Measurements from ENCODE around the gene RBM43. TPM values are rescaled to one million over a fixed set of nuclear protein-coding genes. Genes with fewer than 3 reads are reported as not detected.

Gene RBM43
- total RNA-seq, 2 donors from 2014 or later, result 1.1 to 2.4 TPM

DNA sequence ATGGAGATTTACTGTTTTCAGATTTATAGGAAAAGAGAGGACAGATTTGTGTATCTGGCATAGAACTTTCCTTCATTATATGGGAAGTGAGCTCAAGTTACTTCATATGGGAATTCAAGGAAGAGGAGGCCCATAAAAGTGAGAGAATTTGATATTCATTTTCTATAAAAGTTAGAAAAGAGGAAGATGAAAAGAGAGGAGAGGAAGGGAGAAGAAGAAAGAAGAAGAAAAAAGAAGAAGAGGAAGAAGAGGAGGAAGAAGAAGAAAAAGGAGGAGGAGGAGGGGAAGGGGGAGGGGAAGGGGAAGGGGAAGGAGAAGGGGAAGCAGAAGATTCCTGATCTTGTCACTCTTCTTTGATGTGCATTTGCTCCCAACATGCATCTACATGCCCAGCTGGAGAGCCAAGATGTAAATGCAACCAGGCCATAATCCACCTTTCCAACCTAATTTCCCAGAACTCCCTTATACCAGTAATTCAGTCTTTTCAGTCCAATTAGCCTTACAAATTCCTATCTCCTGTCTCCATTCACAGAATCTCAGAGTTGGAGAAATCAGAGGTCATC lies 43.5 kb upstream of the RBM43 start:
- no peak overlapping the region for H3K4me3 ChIP-seq (ENCODE audit: low read length)
- DNase-seq, result no peak
- no peak overlapping the region for H3K4me3 Mint-ChIP-seq
- no peak overlapping the region for H3K27ac ChIP-seq (ENCODE audit: low read depth, low read length)
- no peaks in the 10 kb centered on the region for H3K36me3 ChIP-seq (ENCODE audit: control insufficient read depth, insufficient read depth, low read length)
- H3K9me3 ChIP-seq (ENCODE audit: control insufficient read depth, low read length), result no peaks in the 10 kb centered on the region
- no peaks in the 10 kb centered on the region for H3K4me1 ChIP-seq (ENCODE audit: control insufficient read depth, insufficient read depth, low read length)
- no peak overlapping the region for H3K9ac ChIP-seq (ENCODE audit: extremely low read depth, low read length, poor library complexity, severe bottlenecking)
- H3K9me3 Mint-ChIP-seq, result peaks cover 17% of the 10 kb centered on the region
- no peak for TF ChIP-seq CTCF (conservative IDR thresholded peaks at IDR 0.05)
- no peaks in the 10 kb centered on the region for H3K27me3 ChIP-seq (ENCODE audit: control insufficient read depth, insufficient read depth, low read length, poor library complexity, severe bottlenecking)
- no peaks in the 10 kb centered on the region for H3K4me1 Mint-ChIP-seq
- H3K27ac Mint-ChIP-seq, result no peak overlapping the region
- no peaks in the 10 kb centered on the region for H3K27me3 Mint-ChIP-seq (ENCODE audit: insufficient read depth)
- H3K36me3 Mint-ChIP-seq (ENCODE audit: low read depth), result no peaks in the 10 kb centered on the region

- DNase-seq, result no peak
- Histone ChIP-seq H3K4me1 (ENCODE audit: control insufficient read depth, insufficient read depth, low read length) (no peaks in the 10 kb centered on the region), H3K27ac (ENCODE audit: low read depth, low read length) (no peak overlapping the region), H3K27me3 (ENCODE audit: control insufficient read depth, insufficient read depth, low read length, poor library complexity, severe bottlenecking) (no peaks in the 10 kb centered on the region), H3K9ac (ENCODE audit: extremely low read depth, low read length, poor library complexity, severe bottlenecking) (no peak overlapping the region), H3K4me3 (ENCODE audit: low read length) (no peak overlapping the region), H3K36me3 (ENCODE audit: control insufficient read depth, insufficient read depth, low read length) (no peaks in the 10 kb centered on the region), H3K9me3 (ENCODE audit: control insufficient read depth, low read length) (no peaks in the 10 kb centered on the region)
- Mint-ChIP-seq H3K27ac (no peak overlapping the region), H3K36me3 (ENCODE audit: low read depth) (no peaks in the 10 kb centered on the region), H3K4me1 (no peaks in the 10 kb centered on the region), H3K27me3 (ENCODE audit: insufficient read depth) (no peaks in the 10 kb centered on the region), H3K4me3 (no peak overlapping the region), H3K9me3 (peaks cover 13% of the 10 kb centered on the region)
- TF ChIP-seq CTCF (conservative IDR thresholded peaks at IDR 0.05), result no peak
- 87 to 90% methylated on average over 2 of the region's 2 CpGs for WGBS, 2 experiments (ENCODE audit: insufficient coverage in 1 of 2, insufficient read length in 1 of 2)
These were observed 41.2 kb upstream of the RBM43 start for GRCh38 chr2:151302879-151303278.

DNA sequence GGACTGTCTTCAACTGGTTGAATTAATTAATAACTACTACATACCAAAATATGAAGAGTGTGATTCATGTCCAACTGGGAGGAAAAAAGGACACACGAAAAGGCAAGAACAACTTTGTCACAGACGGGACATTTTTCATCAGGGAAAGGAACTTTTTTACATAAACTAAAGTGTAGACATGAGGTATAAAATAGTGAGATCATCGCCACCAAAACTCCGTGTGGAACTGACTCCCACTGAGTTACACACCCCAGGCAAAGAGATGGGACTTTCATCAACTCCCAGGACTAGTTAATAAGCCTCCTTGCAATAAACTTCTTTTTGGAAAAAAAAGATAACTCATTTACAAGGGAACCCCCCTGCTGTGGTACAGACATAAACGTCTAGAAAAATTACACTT lies 40.7 kb upstream of the RBM43 start:
- no peak overlapping the region for H3K27ac ChIP-seq (ENCODE audit: low read depth, low read length)

More for the DNA sequence above, 40.7 kb upstream of the RBM43 start:
- no peaks in the 10 kb centered on the region for H3K4me1 ChIP-seq (ENCODE audit: control insufficient read depth, insufficient read depth, low read length)
- no peaks in the 10 kb centered on the region for H3K36me3 ChIP-seq (ENCODE audit: control insufficient read depth, insufficient read depth, low read length)
- DNase-seq, result no peak
- H3K9me3 Mint-ChIP-seq, result peaks cover 9% of the 10 kb centered on the region
- 81 to 92% methylated on average over 2 to 5 of the region's 5 CpGs for WGBS, 2 experiments (ENCODE audit: insufficient coverage in 1 of 2, insufficient read length in 1 of 2)
- H3K9ac ChIP-seq (ENCODE audit: extremely low read depth, low read length, poor library complexity, severe bottlenecking), result no peak overlapping the region
- no peak overlapping the region for H3K27ac Mint-ChIP-seq
- H3K4me1 Mint-ChIP-seq, result no peaks in the 10 kb centered on the region
- H3K27me3 ChIP-seq (ENCODE audit: control insufficient read depth, insufficient read depth, low read length, poor library complexity, severe bottlenecking), result no peaks in the 10 kb centered on the region
- TF ChIP-seq CTCF (conservative IDR thresholded peaks at IDR 0.05), result no peak
- no peaks in the 10 kb centered on the region for H3K9me3 ChIP-seq (ENCODE audit: control insufficient read depth, low read length)
- H3K4me3 ChIP-seq (ENCODE audit: low read length), result no peak overlapping the region
- H3K27me3 Mint-ChIP-seq (ENCODE audit: insufficient read depth), result no peaks in the 10 kb centered on the region
- no peaks in the 10 kb centered on the region for H3K36me3 Mint-ChIP-seq (ENCODE audit: low read depth)
- no peak overlapping the region for H3K4me3 Mint-ChIP-seq

All from endodermal cell (in vitro differentiated cells).